NCI-H774 (cell line): ENCODE data around the gene SLC16A11.
"Not testable (repeated sequence)": the region's sequence is repeated elsewhere in the genome, so short reads cannot be mapped to it uniquely, and the experiment has no call there.

Experiments
- DNase-seq: peaks from one replicate; lab custom pipeline; 2025; lab: John Stamatoyannopoulos, UW

SLC16A11 gene, protein sequence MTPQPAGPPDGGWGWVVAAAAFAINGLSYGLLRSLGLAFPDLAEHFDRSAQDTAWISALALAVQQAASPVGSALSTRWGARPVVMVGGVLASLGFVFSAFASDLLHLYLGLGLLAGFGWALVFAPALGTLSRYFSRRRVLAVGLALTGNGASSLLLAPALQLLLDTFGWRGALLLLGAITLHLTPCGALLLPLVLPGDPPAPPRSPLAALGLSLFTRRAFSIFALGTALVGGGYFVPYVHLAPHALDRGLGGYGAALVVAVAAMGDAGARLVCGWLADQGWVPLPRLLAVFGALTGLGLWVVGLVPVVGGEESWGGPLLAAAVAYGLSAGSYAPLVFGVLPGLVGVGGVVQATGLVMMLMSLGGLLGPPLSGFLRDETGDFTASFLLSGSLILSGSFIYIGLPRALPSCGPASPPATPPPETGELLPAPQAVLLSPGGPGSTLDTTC

DNA sequence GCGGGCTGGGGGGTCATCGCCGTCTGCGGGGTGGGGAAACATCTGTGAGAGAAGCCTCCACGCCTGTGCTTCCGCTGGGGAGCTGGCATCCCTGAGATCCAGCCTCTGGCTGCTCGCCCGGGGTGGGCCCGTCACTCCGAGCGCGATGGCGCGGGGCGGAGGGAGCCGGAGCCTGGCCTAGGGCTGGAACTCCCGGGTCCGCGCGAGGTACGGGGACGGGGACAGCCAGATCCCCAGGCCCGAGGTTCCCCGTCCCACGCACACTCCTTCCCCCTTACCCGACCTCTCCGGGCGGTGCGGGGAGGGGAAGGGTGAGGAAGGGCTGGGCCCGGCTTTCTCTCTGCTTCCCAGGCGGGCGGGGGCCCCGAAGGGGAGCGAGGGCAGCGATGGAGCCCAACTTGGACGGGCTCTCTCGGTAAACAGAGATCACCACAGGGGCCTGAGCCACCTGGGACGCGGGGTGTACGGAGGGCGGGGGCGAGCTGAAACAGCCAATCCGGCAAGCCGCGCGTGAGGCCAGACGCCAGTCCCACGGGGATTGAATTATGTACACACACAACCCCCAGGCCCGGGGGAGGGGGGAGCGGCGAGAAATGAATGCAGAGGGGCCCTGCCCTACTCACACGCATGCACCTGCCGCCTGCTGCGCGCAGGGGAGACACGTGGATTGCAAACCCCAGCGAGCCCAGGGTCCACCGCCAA lies at the start of gene SLC16A11:
Gene SLC16A11 (minus strand): TSS at position 596 of the 702 bp plus-strand sequence. CDS start 579 bp downstream, at position 17.
- DNase-seq, result peak; percentile 31

DNA sequence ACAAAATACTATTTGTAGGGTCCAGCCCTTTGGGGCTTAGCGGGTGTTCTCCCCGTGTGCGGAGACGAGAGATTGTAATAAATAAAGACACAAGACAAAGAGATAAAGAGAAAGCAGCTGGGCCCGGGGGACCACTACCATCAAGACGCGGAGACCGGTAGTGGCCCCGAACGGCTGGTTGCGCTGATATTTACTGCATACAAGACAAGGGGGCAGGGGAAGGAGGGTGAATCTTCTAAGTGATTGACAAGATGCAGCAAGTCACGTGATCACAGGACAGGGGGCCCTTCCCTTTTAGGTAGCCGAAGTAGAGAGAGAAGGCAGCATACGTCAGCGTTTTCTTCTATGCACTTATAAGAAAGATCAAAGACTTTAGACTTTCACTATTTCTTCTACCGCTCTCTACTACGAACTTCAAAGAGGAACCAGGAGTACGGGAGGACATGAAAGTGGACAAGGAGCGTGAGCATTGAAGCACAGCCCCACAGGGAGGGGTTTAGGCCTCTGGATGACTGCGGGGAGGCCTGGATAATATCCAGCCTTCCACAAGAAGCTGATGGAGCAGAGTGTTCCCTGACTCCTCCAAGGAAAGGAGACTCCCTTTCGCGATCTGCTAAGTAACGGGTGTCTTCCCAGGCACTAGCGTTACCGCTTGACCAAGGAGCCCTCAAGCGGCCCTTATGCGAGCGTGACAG lies 47.6 kb upstream of the SLC16A11 start:
- not testable (repeated sequence) for DNase-seq

DNA sequence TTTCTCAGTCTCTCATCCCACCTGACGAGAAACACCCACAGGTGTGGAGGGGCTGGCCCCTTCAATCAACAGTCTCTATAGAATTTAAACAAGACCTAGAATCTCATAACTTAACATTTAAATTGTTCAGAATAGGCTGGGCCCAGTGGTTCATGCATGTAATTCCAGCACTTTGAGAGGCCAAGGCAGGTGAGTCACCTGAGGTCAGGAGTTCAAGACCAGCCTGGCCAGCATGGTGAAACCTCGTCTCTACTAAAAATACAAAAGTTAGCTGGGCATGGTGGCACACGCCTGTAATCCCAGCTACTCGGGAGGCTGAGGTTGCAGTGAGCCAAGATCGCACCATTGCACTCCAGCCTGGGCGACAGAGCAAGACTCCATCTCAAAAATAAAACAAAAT lies 45.7 kb upstream of the SLC16A11 start:
- not testable (repeated sequence) for DNase-seq

DNA sequence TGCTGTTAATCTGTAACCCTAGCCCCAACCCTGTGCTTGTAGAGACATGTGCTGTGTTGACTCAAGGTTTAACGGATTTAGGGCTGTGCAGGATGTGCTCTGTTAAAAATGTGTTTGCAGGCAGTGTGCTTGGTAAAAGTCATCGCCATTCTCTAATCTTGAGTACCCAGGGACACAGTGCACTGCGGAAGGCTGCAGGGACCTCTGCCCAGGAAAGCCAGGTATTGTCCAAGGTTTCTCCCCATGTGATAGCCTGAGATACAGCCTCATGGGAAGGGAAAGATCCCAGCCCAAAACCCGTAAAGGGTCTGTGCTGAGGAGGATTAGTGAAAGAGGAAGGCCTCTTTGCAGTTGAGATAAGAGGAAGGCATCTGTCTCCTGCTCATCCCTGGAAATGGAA lies 44.5 kb upstream of the SLC16A11 start:
- DNase-seq, result not testable (repeated sequence)

DNA sequence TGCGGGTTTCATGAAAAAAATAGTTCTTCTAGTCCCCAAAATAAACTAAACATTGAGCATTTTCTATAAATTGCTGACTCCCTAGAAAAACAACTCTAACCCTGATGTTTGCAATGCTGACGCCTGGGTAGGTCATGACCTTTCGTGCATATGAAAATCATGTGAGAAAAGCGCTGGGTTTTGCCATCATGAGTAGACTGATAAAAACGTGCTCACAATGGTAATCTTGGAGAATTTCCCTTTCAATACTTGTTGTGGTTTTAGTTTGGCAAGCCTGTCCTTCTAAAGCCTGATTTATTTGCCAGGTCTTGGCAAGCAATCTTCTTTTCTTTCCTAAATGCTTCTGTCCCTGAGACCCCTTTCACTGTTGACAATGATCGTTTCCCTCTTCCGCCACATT lies 40.2 kb upstream of the SLC16A11 start:
- no peak for DNase-seq

DNA sequence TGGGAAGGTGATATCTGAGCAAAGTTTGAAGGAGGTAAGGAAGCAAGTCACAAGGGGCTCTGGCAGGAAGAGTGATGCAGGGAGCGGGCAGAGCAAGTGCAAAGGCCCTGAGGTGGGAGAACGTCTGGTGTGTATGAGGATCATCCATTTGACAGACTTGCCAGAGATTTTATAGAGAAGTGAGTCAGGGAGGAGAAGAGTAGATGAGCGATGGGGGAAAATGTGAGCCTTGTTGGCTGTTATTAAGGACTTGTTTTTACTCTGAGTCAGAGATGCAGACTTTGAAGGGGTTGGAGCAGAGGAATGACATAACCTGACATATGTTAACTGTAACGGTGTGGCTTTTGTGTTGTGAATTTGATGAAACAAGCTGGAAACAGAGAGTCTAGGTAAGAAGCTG lies 39.7 kb upstream of the SLC16A11 start:
- DNase-seq, result no peak

DNA sequence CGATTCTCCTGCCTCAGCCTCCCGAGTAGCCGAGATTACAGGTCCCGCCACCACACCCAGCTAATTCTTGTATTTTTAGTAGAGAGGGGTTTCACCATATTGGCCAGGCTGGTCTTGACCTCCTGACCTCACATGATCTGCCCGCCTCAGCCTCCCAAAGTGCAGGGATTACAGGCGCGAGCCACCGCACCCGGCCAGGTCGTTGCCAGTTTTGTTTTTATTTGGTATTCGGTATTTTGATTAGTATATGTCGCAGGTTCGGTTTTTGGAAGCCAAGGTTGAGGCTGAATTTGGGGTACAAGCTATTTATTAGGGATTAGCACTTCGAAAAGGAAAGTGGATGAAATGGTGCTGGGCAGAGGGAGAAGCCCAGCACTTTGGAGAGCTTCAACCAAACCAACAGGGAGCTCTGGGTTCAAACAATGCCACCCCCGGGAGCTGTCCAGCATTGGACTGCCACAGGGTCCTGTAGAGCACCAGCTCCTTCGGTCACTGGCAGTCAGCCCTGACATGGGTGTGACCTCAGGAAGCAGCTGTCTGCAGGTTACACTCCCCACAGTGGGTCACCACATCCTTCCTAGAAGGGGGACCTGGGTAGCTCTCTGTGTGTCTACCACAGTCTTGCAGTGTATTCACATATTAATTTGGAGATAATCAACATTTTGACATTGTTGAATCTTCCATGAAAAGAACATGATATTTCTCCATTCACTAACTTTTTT lies 37.6 kb upstream of the SLC16A11 start:
- DNase-seq, result no peak

DNA sequence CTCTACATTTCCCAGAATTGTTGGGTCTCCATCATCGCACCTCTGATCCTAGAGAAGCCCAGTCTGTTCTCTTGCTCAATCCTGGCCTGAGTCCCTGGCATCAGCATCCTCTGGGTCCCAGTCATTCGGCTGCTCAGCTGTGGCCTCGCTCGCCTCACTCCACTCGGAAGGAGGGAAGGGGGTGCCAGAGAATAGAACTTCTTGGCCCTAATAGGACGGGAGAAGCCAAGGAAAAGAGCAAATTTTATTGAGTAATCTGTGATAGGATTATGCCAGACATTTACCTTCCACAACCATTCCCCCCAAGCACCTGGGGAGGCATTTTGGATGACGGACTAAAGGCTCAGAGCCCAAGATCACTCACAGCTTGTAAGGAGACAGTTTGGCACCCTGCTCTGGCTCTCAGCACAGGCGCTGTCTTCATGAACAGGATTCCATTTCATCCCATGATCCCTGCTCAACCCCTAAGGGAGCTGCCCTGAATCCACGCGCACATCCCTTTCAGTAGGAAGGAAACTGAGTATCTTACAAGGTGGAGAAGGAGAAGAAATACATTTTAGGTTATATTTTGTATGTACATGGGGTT lies 36.7 kb upstream of the SLC16A11 start:
- no peak for DNase-seq

DNA sequence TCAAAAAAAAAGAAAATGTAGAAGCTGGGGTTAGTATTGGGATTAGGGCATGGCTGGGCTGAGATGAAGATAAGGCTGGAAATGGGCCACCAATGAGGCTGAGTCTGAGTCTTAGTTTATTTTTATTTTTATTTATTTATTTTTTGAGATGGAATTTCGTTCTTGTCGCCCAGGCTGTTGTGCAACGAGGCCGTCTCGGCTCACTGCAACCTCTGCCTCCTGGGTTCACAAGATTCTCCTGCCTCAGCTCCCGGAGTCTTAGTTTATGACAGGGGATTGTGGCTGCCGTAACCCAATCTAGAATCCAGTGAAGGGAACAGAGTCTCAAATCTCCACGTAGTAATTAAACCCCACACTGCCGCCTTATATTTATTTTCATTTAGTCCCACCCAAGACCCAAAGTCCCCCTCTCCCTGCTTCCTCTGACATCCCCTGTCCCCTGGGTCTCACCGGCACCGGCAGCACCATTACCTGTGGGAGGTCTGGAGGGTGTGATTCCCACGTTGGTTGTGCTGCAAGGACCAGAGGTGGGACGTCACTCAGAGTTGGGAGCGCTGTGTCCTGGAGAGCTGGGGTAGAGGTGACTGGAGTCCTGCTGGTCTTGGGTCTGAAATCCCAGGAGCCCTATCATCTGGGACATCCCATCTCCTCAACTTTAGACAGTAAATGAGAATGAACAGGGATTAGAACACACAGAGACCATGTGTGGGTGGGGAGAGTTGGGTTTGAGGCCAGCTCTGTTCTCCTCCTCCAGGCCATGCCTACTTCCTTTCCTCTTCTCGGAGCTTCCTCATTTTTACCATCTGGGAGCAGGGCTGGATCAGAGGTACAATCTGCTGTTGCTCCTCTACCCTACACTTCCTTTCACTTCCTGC lies 35.9 kb upstream of the SLC16A11 start, which contains the start of gene CLEC10A:
Gene CLEC10A (minus strand): TSS at position 671 of the 875 bp plus-strand sequence. CDS start 1,439 bp downstream, outside the sequence.
- DNase-seq, result no peak

DNA sequence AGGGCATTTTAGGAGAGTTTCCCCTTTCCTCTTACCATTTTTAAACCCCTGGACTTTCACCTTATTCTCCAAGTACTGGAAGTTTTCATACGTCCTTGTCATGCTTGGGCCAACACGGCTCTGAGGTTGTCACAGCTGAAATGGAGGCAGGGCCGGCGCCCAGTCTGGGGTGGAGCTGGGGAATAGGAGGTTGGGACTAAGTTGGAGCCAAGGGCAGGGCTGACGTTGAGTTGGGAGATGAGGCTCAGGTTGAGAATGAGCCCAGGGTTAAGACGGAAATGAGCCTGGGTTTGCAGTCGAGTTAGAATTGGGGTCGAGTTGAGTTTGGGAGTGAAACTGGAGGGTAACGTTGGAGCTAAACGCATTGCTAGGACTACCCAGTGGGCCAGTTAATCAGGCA lies 34.8 kb upstream of the SLC16A11 start:
- DNase-seq, result no peak

DNA sequence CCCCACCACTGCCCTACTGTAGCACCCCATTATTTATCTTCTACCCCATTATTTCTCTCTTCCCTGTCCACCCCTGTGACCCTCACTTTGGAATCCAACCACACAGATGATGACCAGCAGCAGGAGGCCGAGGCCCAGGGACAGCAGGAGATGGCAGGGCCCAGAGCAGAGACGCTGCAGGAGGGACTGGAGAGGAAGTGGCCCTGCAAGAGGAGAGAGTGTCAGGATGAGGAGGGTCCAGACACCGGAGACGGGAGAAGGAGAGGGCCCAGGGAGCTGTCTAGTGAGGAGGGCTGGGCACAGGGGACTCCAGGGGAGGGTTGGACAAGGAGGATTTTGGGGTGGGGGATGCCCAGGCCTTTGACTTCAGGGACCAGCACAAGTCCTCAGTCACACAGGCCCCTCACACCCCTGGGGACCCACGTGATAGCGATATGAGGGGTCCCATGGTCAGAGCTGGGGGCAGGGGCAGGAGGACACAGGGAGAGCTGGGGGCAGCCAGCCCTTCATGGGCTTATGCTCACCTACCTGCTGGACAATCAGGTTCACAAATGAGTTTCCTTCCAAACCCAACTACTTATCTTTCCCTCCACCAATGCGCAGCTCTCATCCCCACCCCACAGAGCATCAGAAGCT lies 34.1 kb upstream of the SLC16A11 start:
- no peak for DNase-seq

DNA sequence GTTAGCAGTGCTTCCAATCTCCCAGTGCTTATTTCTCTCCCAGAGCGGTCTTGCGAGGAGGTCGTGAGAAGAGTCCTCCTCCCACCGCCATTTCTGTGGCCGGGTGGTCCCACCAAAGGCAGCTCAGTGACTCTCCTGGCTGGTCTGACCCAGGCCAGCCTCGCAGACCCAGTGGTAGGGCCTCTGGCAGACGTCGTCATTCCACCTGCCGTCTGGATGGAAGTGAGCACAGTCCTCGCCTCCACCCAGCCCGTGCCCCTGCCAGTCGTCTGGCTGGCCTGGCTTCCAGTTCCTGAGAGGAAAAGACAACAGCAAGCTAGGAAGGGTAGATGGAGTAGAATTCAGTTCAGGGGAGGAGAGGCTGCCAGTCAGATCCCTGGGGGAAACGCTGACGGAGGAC lies 31.0 kb upstream of the SLC16A11 start:
- DNase-seq, result no peak

DNA sequence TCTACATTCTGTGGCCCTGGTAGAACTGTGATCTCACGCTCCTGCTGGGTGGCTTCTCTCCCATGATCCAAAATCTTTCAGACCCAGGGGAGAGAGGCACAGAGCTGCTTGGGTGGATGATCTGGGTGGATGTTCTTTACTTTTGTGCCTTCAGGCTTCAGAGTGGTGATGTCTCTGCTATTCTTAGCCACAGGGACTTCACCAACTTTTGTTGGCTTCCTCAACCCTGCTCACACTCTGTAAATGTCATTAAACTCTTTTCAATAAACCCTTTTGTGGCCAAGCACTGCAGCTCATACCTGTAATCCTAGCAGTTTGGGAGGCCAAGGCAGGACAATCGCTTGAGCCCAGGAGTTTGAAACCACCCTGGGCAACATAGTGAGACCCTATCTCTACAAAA lies 28.5 kb upstream of the SLC16A11 start:
- DNase-seq, result no peak

DNA sequence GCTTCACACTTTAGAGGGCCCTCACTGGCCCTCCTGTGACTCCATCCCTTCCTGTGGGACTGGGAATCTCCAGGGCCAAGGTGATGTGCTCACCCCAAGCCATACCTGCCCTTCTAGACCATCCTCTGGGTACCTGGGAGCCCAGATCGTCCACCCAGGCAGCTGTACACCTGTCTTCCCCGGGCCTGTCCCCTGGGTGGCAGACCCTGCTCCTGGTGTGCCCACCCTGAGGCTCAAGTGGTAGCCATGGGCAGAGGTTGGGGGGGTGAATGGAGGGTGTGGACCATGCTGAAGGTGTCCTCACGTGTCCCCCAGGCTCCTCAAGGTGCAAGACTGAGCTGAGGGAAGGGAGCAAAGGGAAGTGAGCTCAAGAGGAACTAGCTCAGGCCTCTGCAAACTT lies 26.8 kb upstream of the SLC16A11 start:
- no peak for DNase-seq

DNA sequence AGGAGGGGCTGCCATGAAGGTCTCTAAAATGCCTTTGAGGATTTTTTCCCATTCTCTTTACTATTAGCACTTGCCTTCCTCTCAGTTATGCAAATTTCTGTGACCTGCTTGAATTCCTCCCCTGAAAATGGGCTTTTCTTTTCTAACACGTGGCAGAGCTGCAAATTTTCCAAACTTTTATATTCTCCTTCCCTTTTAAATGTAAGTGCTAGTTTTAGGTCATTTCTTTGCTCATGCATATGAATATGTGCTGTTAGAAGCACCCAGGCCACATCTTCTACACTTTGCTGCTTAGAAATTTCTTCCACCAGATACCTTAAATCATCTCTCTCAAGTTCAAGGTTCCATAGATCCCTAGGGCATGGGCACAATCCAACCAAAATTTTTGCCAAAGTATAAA lies 24.4 kb upstream of the SLC16A11 start:
- no peak for DNase-seq

DNA sequence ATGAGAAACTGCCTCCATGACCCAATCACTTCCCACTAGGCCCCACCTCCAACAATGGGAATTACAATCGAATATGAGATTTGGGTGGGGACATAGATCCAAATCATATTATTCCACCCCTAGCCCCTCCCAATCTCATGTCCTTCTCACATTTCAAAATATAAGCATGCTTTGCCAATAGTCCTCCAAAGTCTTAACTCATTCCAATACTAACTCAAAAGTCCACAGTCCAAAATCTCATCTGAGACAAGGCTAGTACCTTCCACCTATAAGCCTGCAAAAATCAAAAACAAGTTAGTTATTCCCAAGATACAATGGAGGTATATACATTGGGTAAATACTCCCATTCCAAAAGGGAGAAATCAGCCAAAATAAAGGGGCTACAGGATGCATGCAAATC lies 23.3 kb upstream of the SLC16A11 start:
- DNase-seq, result no peak

DNA sequence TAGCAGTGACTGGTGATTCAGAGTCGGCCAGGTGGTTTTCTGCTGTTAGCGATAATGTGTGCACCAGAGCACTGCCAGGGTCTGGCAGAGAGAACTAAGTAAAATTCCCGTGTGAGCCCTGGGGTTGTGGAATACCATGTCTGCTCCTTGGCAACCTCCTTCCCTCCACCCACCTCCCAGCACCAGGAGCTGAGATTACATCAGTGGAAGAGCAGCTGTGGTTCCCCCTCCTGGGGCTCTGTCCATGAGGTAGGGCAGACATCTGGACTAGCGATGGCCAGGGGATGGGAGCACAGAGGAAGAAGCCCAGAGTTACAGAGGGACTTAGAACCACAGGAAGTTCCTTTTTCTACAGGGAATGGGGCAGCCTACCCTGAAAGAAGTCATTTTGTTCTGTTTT lies 20.4 kb upstream of the SLC16A11 start:
- DNase-seq, result no peak

DNA sequence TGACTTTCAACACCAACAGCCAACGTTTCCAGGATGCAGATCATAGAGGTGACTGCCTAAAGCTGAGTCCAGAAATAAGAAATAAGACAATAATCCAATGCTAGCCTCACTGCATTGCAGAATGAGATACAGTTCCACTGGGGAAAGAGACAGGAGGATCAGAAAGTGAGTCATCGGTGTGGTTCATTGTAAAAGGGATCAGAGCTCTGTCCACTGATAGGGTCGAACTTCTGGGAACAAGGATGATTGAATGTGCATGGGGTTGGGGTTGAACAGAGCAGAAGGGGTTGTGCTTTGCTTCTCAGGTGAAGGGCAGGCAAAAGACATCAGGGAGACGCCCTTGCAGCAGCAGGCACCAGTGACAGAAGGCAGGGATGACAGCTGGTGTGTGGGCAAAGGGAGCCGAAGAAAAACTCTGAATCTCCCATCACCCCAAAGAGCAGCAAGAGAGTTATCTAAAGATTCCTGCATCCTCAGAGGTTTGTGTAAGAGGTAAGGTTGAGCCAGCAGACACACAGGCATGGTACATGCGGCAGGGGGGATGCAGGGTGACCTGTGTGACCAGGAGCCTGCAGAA lies 19.7 kb upstream of the SLC16A11 start:
- DNase-seq, result no peak

DNA sequence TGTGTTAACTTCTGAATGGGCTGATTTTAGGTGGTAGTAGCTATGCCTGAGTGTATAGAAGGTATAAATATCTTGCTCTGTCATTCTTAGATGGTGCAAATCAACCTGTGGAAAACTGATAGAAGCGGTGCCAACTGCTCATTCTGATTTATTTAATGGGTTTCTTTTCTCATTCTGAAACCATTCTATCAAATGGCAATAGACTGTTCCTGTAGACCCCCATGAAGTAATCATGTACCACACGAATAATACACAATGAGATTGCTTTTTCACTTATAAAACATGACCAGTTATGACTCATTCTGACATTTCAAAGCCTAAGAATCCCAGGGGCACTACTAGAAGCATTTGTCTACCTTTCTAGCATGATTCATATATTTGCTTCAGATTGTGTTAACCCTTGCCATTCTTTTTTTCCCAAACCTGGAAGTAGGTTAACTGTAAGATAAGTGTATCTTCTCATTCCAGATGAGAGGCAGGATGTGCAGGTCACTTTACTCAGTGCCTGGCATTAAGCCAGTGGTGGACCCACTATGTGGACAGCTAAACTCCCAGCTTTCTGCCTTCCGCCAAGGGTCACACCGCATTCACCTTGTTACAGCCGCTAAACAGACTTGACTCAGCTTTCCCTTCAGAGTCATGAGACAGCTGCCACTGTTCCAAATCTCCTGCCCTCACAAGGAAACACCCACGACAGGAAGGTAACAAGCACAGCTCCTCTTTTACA lies 16.4 kb upstream of the SLC16A11 start:
- no peak for DNase-seq
